Stimulated activated memory B cell treated with anti-CD40 and anti-IgM and Interleukin-4, amounts not matched to agents 10 μg/mL and 1 μg/mL and 100 μg/mL, for 72 hours (primary cell): ENCODE results near the gene ARHGAP29.
"Not testable (repeated sequence)": the region's sequence is repeated elsewhere in the genome, so short reads cannot be mapped to it uniquely, and the experiment has no call there.

Experiments
- ATAC-seq: fragments of 150-1000 bp; cut with Tn5 transposase; 2 replicates; pipeline ENCODE4 v1.10.0; 2021
- H3K27ac Mint-ChIP-seq: one replicate; pipeline ENCODE4 v1.8.0; 2022; ENCODE audit warnings: mild to moderate bottlenecking, mixed read lengths
- H3K27me3 Mint-ChIP-seq: one replicate; pipeline ENCODE4 v1.8.0; 2022; ENCODE audit warnings: mixed read lengths
- H3K36me3 Mint-ChIP-seq: one replicate; pipeline ENCODE4 v1.8.0; 2022; ENCODE audit warnings: mixed read lengths
- H3K4me1 Mint-ChIP-seq: one replicate; pipeline ENCODE4 v1.8.0; 2022; ENCODE audit warnings: mixed read lengths
- H3K4me3 Mint-ChIP-seq: one replicate; pipeline ENCODE4 v1.8.0; 2022; ENCODE audit warnings: mild to moderate bottlenecking, moderate library complexity, mixed read lengths
- H3K9me3 Mint-ChIP-seq: one replicate; pipeline ENCODE4 v1.8.0; 2022; ENCODE audit warnings: mixed read lengths

Gene ARHGAP29

GRCh38 chr1:94182191-94182590 lies 55.2 kb downstream of the ARHGAP29 start:
- H3K27me3 Mint-ChIP-seq, result peaks cover 40% of the 10 kb centered on the region
- no peak overlapping the region for H3K27ac Mint-ChIP-seq
- H3K9me3 Mint-ChIP-seq, result no peaks in the 10 kb centered on the region
- no peaks in the 10 kb centered on the region for H3K36me3 Mint-ChIP-seq
- H3K4me3 Mint-ChIP-seq, result no peak overlapping the region
- H3K4me1 Mint-ChIP-seq, result no peaks in the 10 kb centered on the region
- ATAC-seq, result no peak

- H3K9me3 Mint-ChIP-seq, result no peaks in the 10 kb centered on the region
- H3K36me3 Mint-ChIP-seq, result no peaks in the 10 kb centered on the region
- H3K27me3 Mint-ChIP-seq, result peaks cover 40% of the 10 kb centered on the region
- no peak overlapping the region for H3K27ac Mint-ChIP-seq
- ATAC-seq, result no peak
- H3K4me1 Mint-ChIP-seq, result no peaks in the 10 kb centered on the region
- H3K4me3 Mint-ChIP-seq, result no peak overlapping the region
Observed at GRCh38 chr1:94180650-94181049, 56.7 kb downstream of the ARHGAP29 start.

GRCh38 chr1:94178901-94179300 lies 58.5 kb downstream of the ARHGAP29 start:
- Mint-ChIP-seq H3K27me3 (peaks cover 39% of the 10 kb centered on the region), H3K4me3 (no peak overlapping the region), H3K27ac (no peak overlapping the region), H3K36me3 (no peaks in the 10 kb centered on the region), H3K9me3 (no peaks in the 10 kb centered on the region), H3K4me1 (no peaks in the 10 kb centered on the region)
- no peak for ATAC-seq

GRCh38 chr1:94169126-94169525 lies 68.3 kb downstream of the ARHGAP29 start:
- Mint-ChIP-seq H3K36me3 (no peaks in the 10 kb centered on the region), H3K9me3 (peaks cover 2% of the 10 kb centered on the region), H3K27me3 (peaks cover 21% of the 10 kb centered on the region), H3K27ac (no peak overlapping the region), H3K4me3 (no peak overlapping the region), H3K4me1 (no peaks in the 10 kb centered on the region)
- no peak for ATAC-seq

- peaks cover 2% of the 10 kb centered on the region for H3K9me3 Mint-ChIP-seq
- H3K4me3 Mint-ChIP-seq, result no peak overlapping the region
- no peaks in the 10 kb centered on the region for H3K36me3 Mint-ChIP-seq
- no peak for ATAC-seq
- no peak overlapping the region for H3K27ac Mint-ChIP-seq
- peaks cover 26% of the 10 kb centered on the region for H3K27me3 Mint-ChIP-seq
- no peaks in the 10 kb centered on the region for H3K4me1 Mint-ChIP-seq
Observed at GRCh38 chr1:94165843-94166242, 71.5 kb downstream of the ARHGAP29 start.

GRCh38 chr1:94164885-94165284 lies 72.5 kb downstream of the ARHGAP29 start:
- not testable (repeated sequence) for ATAC-seq, H3K4me3 Mint-ChIP-seq, H3K36me3 Mint-ChIP-seq, H3K9me3 Mint-ChIP-seq, H3K4me1 Mint-ChIP-seq, H3K27ac Mint-ChIP-seq
- H3K27me3 Mint-ChIP-seq, result peaks cover 34% of the 10 kb centered on the region

GRCh38 chr1:94164121-94164520 lies 73.3 kb downstream of the ARHGAP29 start:
- peaks cover 38% of the 10 kb centered on the region for H3K27me3 Mint-ChIP-seq
- H3K9me3 Mint-ChIP-seq, H3K27ac Mint-ChIP-seq, ATAC-seq, H3K4me1 Mint-ChIP-seq, H3K36me3 Mint-ChIP-seq, H3K4me3 Mint-ChIP-seq: not testable (repeated sequence)

- not testable (repeated sequence) for ATAC-seq, H3K4me1 Mint-ChIP-seq, H3K36me3 Mint-ChIP-seq, H3K9me3 Mint-ChIP-seq, H3K4me3 Mint-ChIP-seq, H3K27ac Mint-ChIP-seq
- H3K27me3 Mint-ChIP-seq, result peaks cover 30% of the 10 kb centered on the region
Observed at GRCh38 chr1:94163249-94163648, 74.1 kb downstream of the ARHGAP29 start.

GRCh38 chr1:94160811-94161210 lies 76.6 kb downstream of the ARHGAP29 start:
- no peak overlapping the region for H3K4me3 Mint-ChIP-seq
- no peak for ATAC-seq
- peaks cover 23% of the 10 kb centered on the region for H3K27me3 Mint-ChIP-seq
- H3K4me1 Mint-ChIP-seq, result no peaks in the 10 kb centered on the region
- peaks cover 2% of the 10 kb centered on the region for H3K9me3 Mint-ChIP-seq
- no peak overlapping the region for H3K27ac Mint-ChIP-seq
- no peaks in the 10 kb centered on the region for H3K36me3 Mint-ChIP-seq

- H3K27ac Mint-ChIP-seq, result no peak overlapping the region
- H3K27me3 Mint-ChIP-seq, result peaks cover 24% of the 10 kb centered on the region
- no peaks in the 10 kb centered on the region for H3K4me1 Mint-ChIP-seq
- ATAC-seq, result no peak
- peaks cover 3% of the 10 kb centered on the region for H3K9me3 Mint-ChIP-seq
- H3K36me3 Mint-ChIP-seq, result no peaks in the 10 kb centered on the region
- no peak overlapping the region for H3K4me3 Mint-ChIP-seq
Observed at GRCh38 chr1:94156096-94156625, 81.2 kb downstream of the ARHGAP29 start.

GRCh38 chr1:94154989-94155388 lies 82.4 kb downstream of the ARHGAP29 start:
- no peaks in the 10 kb centered on the region for H3K36me3 Mint-ChIP-seq
- peaks cover 13% of the 10 kb centered on the region for H3K27me3 Mint-ChIP-seq
- H3K27ac Mint-ChIP-seq, result no peak overlapping the region
- no peak for ATAC-seq
- H3K9me3 Mint-ChIP-seq, result peaks cover 3% of the 10 kb centered on the region
- H3K4me1 Mint-ChIP-seq, result no peaks in the 10 kb centered on the region
- no peak overlapping the region for H3K4me3 Mint-ChIP-seq

GRCh38 chr1:94153133-94153532 lies 84.3 kb downstream of the ARHGAP29 start:
- no peak overlapping the region for H3K27ac Mint-ChIP-seq
- no peaks in the 10 kb centered on the region for H3K4me1 Mint-ChIP-seq
- H3K27me3 Mint-ChIP-seq, result peaks cover 6% of the 10 kb centered on the region
- peaks cover 3% of the 10 kb centered on the region for H3K9me3 Mint-ChIP-seq
- no peak overlapping the region for H3K4me3 Mint-ChIP-seq
- no peaks in the 10 kb centered on the region for H3K36me3 Mint-ChIP-seq
- no peak for ATAC-seq

- H3K9me3 Mint-ChIP-seq, H3K4me3 Mint-ChIP-seq, ATAC-seq, H3K36me3 Mint-ChIP-seq, H3K4me1 Mint-ChIP-seq, H3K27ac Mint-ChIP-seq, H3K27me3 Mint-ChIP-seq: not testable (repeated sequence)
Observed at GRCh38 chr1:94149166-94149565, 88.2 kb downstream of the ARHGAP29 start.

GRCh38 chr1:94146273-94146672 lies 91.1 kb downstream of the ARHGAP29 start:
- no peak for ATAC-seq
- Mint-ChIP-seq H3K36me3 (no peaks in the 10 kb centered on the region), H3K27ac (no peak overlapping the region), H3K9me3 (no peaks in the 10 kb centered on the region), H3K27me3 (no peaks in the 10 kb centered on the region), H3K4me3 (no peak overlapping the region), H3K4me1 (no peaks in the 10 kb centered on the region)

GRCh38 chr1:94144836-94145235 lies 92.5 kb downstream of the ARHGAP29 start:
- no peak for ATAC-seq
- H3K4me1 Mint-ChIP-seq, result no peaks in the 10 kb centered on the region
- no peaks in the 10 kb centered on the region for H3K9me3 Mint-ChIP-seq
- no peaks in the 10 kb centered on the region for H3K27me3 Mint-ChIP-seq
- H3K4me3 Mint-ChIP-seq, result no peak overlapping the region
- H3K27ac Mint-ChIP-seq, result no peak overlapping the region
- no peaks in the 10 kb centered on the region for H3K36me3 Mint-ChIP-seq

GRCh38 chr1:94143809-94144176 lies 93.6 kb downstream of the ARHGAP29 start:
- H3K27me3 Mint-ChIP-seq, result no peaks in the 10 kb centered on the region
- ATAC-seq, result no peak
- H3K27ac Mint-ChIP-seq, result no peak overlapping the region
- peaks cover 2% of the 10 kb centered on the region for H3K9me3 Mint-ChIP-seq
- H3K4me1 Mint-ChIP-seq, result no peaks in the 10 kb centered on the region
- H3K36me3 Mint-ChIP-seq, result no peaks in the 10 kb centered on the region
- no peak overlapping the region for H3K4me3 Mint-ChIP-seq
